Measurements from ENCODE around the gene MEIS3. TPM values are rescaled to one million over a fixed set of nuclear protein-coding genes. Genes with fewer than 3 reads are reported as not detected.

MEIS3 gene
- total and polyA plus RNA-seq, 10 of the 15 experiments (the other 5 are each of a cell fraction or from before 2014, with no cell fraction given), result 0.05 to 0.23 TPM; not detected in 8

- SMC1A ChIA-PET (ENCODE audit: uncharacterized antibody, unreplicated experiment), result no interaction called here
- Histone ChIP-seq H3K4me2 (ENCODE audit: control insufficient read depth, insufficient read depth) (no peak overlapping the region), H3K79me2 (ENCODE audit: control insufficient read depth, insufficient read depth, low read length) (no peaks in the 10 kb centered on the region), H3K27ac (ENCODE audit: control insufficient read depth, insufficient read depth) (no peak overlapping the region), H3K27me3 (replicated peaks in 1 of 2; ENCODE audit: control insufficient read depth in 2 of 2, insufficient read depth in 2 of 2, low read length in 1 of 2) (no peaks in the 10 kb centered on the region; a peak in 1 of 4 replicates), H4K20me1 (ENCODE audit: control insufficient read depth, insufficient read depth) (no peaks in the 10 kb centered on the region), H3K9ac (ENCODE audit: control insufficient read depth, insufficient read depth, low read length) (no peak overlapping the region), H3K9me3 (replicated peaks; ENCODE audit: control insufficient read depth, insufficient read depth, low read length) (no peaks in the 10 kb centered on the region), H3K4me3 (no peak overlapping the region), H2AFZ (ENCODE audit: control insufficient read depth, low read depth, low read length) (no peak overlapping the region), H3K4me1 (ENCODE audit: control insufficient read depth, insufficient read depth, low read length) (no peaks in the 10 kb centered on the region), H3K36me3 (ENCODE audit: control insufficient read depth in 2 of 2, insufficient read depth in 2 of 2, low read length in 1 of 2) (no peaks in the 10 kb centered on the region)
- no TSS peak for BruUV-seq (replicated peaks)
- intact Hi-C loops (cut with micrococcal nuclease; ENCODE audit: unreplicated experiment), result no loop called here
- in situ Hi-C loops (cut with MboI), result no loop called here
- no peak for DNase-seq (ENCODE audit: low read depth, low spot score)
- POLR2A ChIA-PET, result interaction anchor here (0.6 kb wide), 1 partner anchor 341 kb away, joined by 3 read pairs; no protein-coding TSS in a partner anchor
- no peak for ATAC-seq
- FAIRE-seq, result no peak
- CTCF ChIA-PET, result no interaction called here
- RAD21 ChIA-PET (ENCODE audit: unreplicated experiment), result no interaction called here
- 28% methylated on average over 13 of the region's 14 CpGs for WGBS (ENCODE audit: insufficient coverage, insufficient replicate concordance, low lambda C conversion rate, missing lambda C conversion rate)
- TF ChIP-seq EZH2 (IDR thresholded peaks at IDR 0.05; ENCODE audit: borderline replicate concordance, control insufficient read depth, low read depth, low read length), result no peak
- no peak for TF ChIP-seq E2F8 (IDR thresholded peaks at IDR 0.05; ENCODE audit: low read depth, partially characterized antibody)
- no peak for TF ChIP-seq NFXL1 (IDR thresholded peaks at IDR 0.05; ENCODE audit: borderline replicate concordance)
- no peak for TF ChIP-seq ZSCAN29 (IDR thresholded peaks at IDR 0.05)
Observed at GRCh38 chr19:47407417-47407774, 11.9 kb downstream of the MEIS3 start.
